Measurements from ENCODE around the gene TRIM8.

TRIM8 gene

DNA sequence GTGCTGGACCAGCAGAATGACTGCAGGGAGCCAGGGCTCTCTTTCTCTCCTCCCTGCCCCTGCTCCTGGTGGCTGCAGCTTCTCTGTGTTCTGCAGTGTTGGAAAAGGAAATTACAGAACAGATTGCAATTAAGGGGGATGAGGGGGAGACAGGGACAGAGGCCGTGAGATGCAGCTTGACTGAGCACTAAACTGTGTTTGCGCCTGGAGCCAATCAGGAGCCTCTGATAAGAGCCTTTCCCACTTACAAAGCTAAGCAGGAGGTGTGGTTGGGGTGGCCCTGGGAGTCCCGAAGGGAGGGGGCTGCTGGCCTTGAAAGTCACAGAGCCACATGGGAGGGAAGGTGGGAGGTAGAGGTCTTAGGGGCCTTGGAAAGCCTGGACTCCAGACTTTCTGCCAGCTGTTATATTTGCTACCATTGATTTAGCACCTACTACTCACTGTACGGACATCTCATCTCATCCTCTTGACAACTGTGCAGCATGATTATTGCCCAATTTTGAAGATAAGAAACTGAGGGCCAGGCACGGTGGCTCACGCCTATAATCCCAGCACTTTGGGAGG, 26.7 kb downstream of the TRIM8 start:
- Histone ChIP-seq H3K9ac (ENCODE audit: low read depth, low read length) (no peak overlapping the region), H2AFZ (ENCODE audit: low read depth, low read length) (no peak overlapping the region), H3K36me3 (ENCODE audit: insufficient read depth, low read length) (no peaks in the 10 kb centered on the region), H3K9me3 (ENCODE audit: insufficient read depth, low read length, severe bottlenecking) (no peaks in the 10 kb centered on the region), H3K4me3 (ENCODE audit: low read depth in 1 of 2, low read length in 2 of 2) (no peak overlapping the region), H3K27me3 (ENCODE audit: insufficient read depth, low read length, poor library complexity) (no peaks in the 10 kb centered on the region), H4K20me1 (ENCODE audit: insufficient read depth, low read length) (no peaks in the 10 kb centered on the region), H3K4me1 (ENCODE audit: insufficient read depth, low read length) (peaks cover 29% of the 10 kb centered on the region), H3K79me2 (ENCODE audit: insufficient read depth, low read length) (no peaks in the 10 kb centered on the region), H3K4me2 (ENCODE audit: insufficient read depth, low read length) (no peak overlapping the region), H3K27ac (ENCODE audit: low read length) (no peak overlapping the region)
- TF ChIP-seq EZH2 (IDR thresholded peaks at IDR 0.05; ENCODE audit: borderline replicate concordance, low read depth, low read length, severe bottlenecking), result no peak
- DNase-seq (no peak), ATAC-seq (ENCODE audit: insufficient read depth, low read depth) (no peak)

DNA sequence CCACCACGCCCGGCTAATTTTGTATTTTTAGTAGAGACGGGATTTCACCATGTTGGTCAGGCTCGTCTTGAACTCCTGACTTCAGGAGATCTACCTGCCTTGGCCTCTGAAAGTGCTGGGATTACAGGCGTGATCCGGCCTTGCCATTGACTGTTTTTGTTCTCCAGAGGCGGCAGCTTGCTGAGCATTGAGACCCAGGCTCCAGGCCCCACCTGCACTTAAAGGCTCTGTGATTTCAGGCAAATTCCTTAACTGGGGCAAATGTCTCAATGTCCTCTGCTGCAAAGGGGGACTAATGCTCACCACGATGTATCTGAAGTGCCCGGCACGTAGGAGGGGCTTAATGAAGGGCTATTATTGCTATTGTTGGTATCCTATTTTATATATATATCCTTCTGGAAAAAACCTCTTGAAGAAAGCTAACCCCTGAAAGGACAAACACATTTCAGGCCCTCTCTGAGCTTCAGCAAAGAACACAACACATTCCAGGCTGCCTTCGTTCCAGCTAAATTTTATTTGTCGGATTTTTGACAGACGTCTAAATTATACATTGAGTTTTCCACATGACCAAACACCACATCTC, 29.0 kb downstream of the TRIM8 start:
- Histone ChIP-seq H2AFZ (ENCODE audit: low read depth, low read length) (peak overlapping the region; percentile 66), H3K36me3 (ENCODE audit: insufficient read depth, low read length) (no peaks in the 10 kb centered on the region), H3K27me3 (ENCODE audit: insufficient read depth, low read length, poor library complexity) (no peaks in the 10 kb centered on the region), H3K9ac (ENCODE audit: low read depth, low read length) (peak overlapping the region; percentile 46), H4K20me1 (ENCODE audit: insufficient read depth, low read length) (no peaks in the 10 kb centered on the region), H3K4me1 (ENCODE audit: insufficient read depth, low read length) (peaks cover 38% of the 10 kb centered on the region), H3K27ac (ENCODE audit: low read length) (peak overlapping the region; percentile 77), H3K9me3 (ENCODE audit: insufficient read depth, low read length, severe bottlenecking) (no peaks in the 10 kb centered on the region), H3K4me2 (ENCODE audit: insufficient read depth, low read length) (peak overlapping the region; percentile 73), H3K79me2 (ENCODE audit: insufficient read depth, low read length) (no peaks in the 10 kb centered on the region), H3K4me3 (ENCODE audit: low read depth in 1 of 2, low read length in 2 of 2) (peak overlapping the region; percentile 2 to 52; a peak in 3 of 4 replicates)
- DNase-seq (no peak), ATAC-seq (ENCODE audit: insufficient read depth, low read depth) (no peak)
- no peak for TF ChIP-seq EZH2 (IDR thresholded peaks at IDR 0.05; ENCODE audit: borderline replicate concordance, low read depth, low read length, severe bottlenecking)
- no peak for TF ChIP-seq CTCF (IDR thresholded peaks at IDR 0.05; ENCODE audit: borderline replicate concordance, extremely low read depth, low read length, poor library complexity, severe bottlenecking)

DNA sequence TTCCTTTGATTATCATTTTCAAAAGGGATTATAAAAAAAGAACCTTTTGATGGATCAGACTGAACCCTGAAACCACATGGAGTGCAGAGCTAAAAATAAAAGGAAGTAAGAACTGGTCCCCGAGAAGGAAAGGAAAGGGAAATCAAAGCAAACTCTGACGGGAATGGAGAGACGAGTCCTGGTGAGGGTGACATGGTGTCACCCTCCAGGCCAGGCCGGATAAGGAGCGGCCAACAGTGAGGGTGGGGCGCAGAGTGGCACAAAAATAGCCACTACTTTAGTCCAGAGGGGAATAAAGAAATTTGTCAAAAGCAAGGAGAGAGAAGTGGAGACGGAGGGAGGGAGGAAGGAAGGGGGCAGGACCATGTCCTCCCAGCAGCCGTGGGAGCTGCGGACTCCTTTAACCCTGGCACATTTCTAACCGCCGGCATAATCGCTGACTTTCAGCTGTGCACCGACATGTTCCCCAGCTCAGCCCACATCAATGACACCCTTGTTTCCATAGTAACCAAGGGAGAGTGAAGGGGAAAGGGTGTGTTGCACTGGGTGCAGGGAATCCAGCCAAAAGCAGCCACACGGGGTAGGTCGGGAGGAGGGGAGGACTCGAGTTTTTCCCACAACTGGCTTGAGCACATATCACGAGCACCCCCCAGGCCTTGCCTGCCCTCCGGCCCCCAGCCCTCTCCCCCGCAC, 29.7 kb downstream of the TRIM8 start:
- ATAC-seq (ENCODE audit: insufficient read depth, low read depth) (peak; percentile 91), DNase-seq (peak; percentile 93)
- Histone ChIP-seq H3K27ac (ENCODE audit: low read length) (peak overlapping the region; percentile 77), H3K79me2 (ENCODE audit: insufficient read depth, low read length) (no peaks in the 10 kb centered on the region), H3K36me3 (ENCODE audit: insufficient read depth, low read length) (no peaks in the 10 kb centered on the region), H3K4me2 (ENCODE audit: insufficient read depth, low read length) (peak overlapping the region; percentile 73), H4K20me1 (ENCODE audit: insufficient read depth, low read length) (no peaks in the 10 kb centered on the region), H3K4me3 (ENCODE audit: low read depth in 1 of 2, low read length in 2 of 2) (peak overlapping the region; percentile 5 to 52; a peak in 3 of 4 replicates), H3K9ac (ENCODE audit: low read depth, low read length) (peak overlapping the region; percentile 46), H2AFZ (ENCODE audit: low read depth, low read length) (peak overlapping the region; percentile 66), H3K27me3 (ENCODE audit: insufficient read depth, low read length, poor library complexity) (no peaks in the 10 kb centered on the region), H3K9me3 (ENCODE audit: insufficient read depth, low read length, severe bottlenecking) (no peaks in the 10 kb centered on the region), H3K4me1 (ENCODE audit: insufficient read depth, low read length) (peaks cover 38% of the 10 kb centered on the region)
- TF ChIP-seq EZH2 (IDR thresholded peaks at IDR 0.05; ENCODE audit: borderline replicate concordance, low read depth, low read length, severe bottlenecking), result no peak
- TF ChIP-seq CTCF (IDR thresholded peaks at IDR 0.05; ENCODE audit: borderline replicate concordance, extremely low read depth, low read length, poor library complexity, severe bottlenecking), result peak; percentile 7

GRCh38 chr10:102674566-102674965, 30.3 kb downstream of the TRIM8 start:
- H3K36me3 ChIP-seq (ENCODE audit: insufficient read depth, low read length), result no peaks in the 10 kb centered on the region
- no peaks in the 10 kb centered on the region for H3K27me3 ChIP-seq (ENCODE audit: insufficient read depth, low read length, poor library complexity)
- TF ChIP-seq CTCF (IDR thresholded peaks at IDR 0.05; ENCODE audit: borderline replicate concordance, extremely low read depth, low read length, poor library complexity, severe bottlenecking), result peak; percentile 7
- TF ChIP-seq EZH2 (IDR thresholded peaks at IDR 0.05; ENCODE audit: borderline replicate concordance, low read depth, low read length, severe bottlenecking), result no peak
- ATAC-seq (ENCODE audit: insufficient read depth, low read depth) (peak; percentile 81), DNase-seq (peak; percentile 73)
- H3K4me2 ChIP-seq (ENCODE audit: insufficient read depth, low read length), result peak overlapping the region; percentile 73
- no peaks in the 10 kb centered on the region for H3K79me2 ChIP-seq (ENCODE audit: insufficient read depth, low read length)
- H3K9ac ChIP-seq (ENCODE audit: low read depth, low read length), result peak overlapping the region; percentile 46
- no peaks in the 10 kb centered on the region for H4K20me1 ChIP-seq (ENCODE audit: insufficient read depth, low read length)
- H3K4me3 ChIP-seq (ENCODE audit: low read depth in 1 of 2, low read length in 2 of 2), result peak overlapping the region; percentile 5 to 52; a peak in 3 of 4 replicates
- H3K4me1 ChIP-seq (ENCODE audit: insufficient read depth, low read length), result peaks cover 38% of the 10 kb centered on the region
- peak overlapping the region; percentile 40; the same call in 1 of the 2 replicates for H2AFZ ChIP-seq (ENCODE audit: low read depth, low read length)
- peak overlapping the region; percentile 77 for H3K27ac ChIP-seq (ENCODE audit: low read length)
- no peaks in the 10 kb centered on the region for H3K9me3 ChIP-seq (ENCODE audit: insufficient read depth, low read length, severe bottlenecking)

Measured in DND-41 (cell line).